Middle frontal gyrus (tissue), 1 donor: ENCODE data around the gene TAF1B.
"Not testable (repeated sequence)": the region's sequence is repeated elsewhere in the genome, so short reads cannot be mapped to it uniquely, and the experiment has no call there.

Source experiments
- DNase-seq: peaks from one replicate; pipeline ENCODE4 v3.0.0-alpha.2; 2015; ENCODE audit warnings: low spot score; ENCODE audit errors: extremely low spot score

The TAF1B gene

DNA sequence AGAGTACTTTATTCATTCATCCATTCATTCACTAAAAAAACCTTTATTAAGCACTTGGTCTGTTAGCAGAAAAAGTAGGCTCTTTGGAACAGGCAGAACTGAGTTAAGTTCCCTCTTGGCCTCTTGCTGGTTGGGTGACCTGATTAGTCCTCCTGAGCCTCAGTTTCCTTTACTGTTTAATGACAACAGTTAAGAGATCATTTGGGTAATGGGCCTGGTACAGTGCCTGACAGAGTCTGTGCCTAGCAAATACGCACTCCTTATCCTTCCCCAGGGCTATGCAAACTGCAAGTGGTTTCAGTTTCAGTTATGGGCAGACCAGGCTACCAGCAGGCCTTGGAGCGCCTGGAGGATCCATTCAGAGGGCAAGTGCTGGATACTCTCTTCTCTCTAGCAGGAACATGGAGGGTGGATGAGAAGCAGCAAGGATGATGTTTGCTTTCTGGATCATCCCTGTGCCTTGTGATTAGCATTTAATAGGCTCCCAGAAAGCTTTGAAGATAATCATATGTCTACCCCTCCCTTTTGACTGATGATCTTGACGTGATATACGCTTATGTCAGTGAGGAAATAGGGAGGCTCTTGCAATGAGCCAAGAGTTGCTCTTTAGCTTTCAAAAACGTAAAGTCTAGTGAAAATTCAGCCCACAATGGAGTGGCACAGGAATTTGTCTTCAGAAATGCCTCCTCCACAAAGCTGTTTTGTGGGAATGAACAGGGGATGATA is 12.4 kb upstream of the TAF1B start:
- DNase-seq = no peak

- DNase-seq = no peak
Observed at GRCh38 chr2:9831670-9832069, 11.6 kb upstream of the TAF1B start.

DNA sequence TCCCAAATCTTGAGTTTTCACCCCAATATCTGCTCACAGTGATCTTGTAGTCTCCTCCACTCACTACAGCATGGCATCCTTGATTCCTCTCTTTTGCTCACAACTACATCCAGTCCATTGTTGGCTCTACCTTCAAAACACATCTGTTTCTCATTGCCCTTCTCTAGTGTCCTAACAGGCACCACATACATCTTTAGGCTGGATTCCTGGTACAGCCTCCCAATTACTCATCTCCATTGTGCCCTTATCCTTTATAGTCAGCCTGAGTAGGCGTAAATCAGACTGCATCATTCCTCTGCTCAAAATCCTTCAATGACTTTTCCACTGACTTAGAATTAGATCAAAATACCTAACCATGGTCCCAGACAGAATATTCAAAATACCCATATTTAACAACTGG is 10.7 kb upstream of the TAF1B start:
- DNase-seq = no peak

GRCh38 chr2:9835068-9835467 is 8.2 kb upstream of the TAF1B start:
- not testable (repeated sequence) for DNase-seq

- DNase-seq = no peak
Observed at GRCh38 chr2:9836074-9836473, 7.2 kb upstream of the TAF1B start.

- DNase-seq = no peak
Observed at GRCh38 chr2:9836517-9836916, 6.8 kb upstream of the TAF1B start.

DNA sequence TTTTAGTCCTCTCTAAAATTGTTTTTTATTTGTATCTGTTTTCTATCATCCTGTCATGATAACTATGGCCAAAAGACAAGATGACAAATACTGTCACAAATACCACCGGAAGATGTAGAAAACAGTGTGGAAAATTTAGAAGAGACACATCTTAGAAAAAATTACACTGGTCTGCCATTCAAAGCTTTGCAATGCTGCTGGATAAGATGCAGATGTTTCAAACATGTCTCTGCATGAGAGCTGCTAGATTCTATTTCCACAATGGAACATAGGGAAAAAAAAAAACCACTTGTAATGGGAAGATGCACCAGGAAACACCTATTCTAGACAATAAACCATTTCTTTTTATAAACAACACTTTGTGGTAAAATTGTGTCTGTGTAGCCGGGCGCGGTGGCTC is 5.8 kb upstream of the TAF1B start:
- no peak for DNase-seq

DNA sequence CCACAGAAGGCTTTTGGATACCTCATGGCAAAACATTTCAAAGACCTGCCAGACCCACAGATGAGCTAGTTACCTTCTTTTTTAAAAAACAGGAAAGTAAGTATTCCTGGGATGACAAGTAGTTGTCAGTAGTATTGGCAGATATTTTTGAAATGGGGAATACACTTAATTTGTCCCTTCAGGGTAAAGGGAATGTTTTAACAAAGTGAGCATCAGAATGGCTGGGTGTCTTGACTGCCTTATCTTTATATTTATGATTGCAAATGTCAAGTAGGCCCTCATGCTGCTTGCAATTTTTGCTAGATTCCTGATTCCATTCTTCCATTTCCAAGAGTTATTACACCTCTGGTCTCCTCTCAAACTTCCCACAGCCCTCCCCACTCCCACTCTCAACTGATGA is 4.9 kb upstream of the TAF1B start:
- no peak for DNase-seq

DNA sequence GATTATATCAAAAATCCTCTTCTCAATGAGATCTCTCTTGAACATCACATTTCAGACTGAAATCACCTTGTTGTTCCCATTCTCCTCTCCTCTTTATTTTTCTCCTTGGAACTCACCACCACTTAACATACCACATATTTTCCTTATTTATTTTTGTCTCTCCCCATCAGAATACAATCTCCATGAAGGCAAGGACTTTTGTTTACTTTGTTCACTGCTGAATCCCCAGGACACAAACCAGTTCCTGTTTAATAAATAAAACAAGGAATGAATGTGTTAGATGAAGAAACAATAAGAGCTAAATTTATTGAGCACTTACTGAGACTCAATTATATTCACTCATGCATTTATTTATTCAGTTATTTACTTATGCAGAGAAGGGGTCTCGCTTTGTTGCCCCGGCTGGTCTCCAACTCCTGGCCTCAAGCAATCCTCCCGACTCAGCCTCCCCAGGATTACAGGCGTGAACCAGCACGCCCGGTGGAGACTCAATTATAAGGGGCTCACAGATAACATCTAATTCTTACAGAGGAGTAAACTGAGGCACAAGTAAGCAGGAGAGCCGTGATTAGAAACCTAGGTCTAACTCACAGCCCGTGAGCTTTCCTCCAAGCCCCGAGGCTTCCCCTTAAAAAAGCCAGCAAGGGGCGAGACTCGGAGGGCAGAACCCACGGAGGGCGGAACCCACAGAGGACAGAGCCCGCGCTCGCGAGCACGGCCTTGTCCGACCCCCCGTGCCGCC is 616 bp upstream of the TAF1B start:
- DNase-seq = no peak

- no peak for DNase-seq
Observed at GRCh38 chr2:9844036-9844483, 786 bp downstream of the TAF1B start.

DNA sequence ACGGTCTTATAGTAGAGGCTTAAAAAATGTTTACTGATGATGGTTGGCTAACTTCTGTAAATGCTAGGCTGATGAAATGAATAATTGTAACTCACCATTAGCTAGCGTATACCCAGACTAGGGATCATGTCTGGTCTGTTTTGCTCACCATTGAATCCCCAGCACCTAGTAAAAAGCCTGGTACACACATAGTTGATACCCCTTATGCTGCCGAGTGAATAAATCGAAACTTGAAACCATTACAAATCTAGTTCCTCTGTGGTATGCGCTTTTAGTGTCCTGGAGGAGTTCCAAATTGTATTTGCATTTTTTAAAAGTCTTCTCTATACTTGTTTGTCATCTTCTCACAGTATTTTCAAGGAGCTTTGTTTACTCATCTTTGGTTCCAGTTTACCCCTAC is 1.3 kb downstream of the TAF1B start:
- DNase-seq = no peak

DNA sequence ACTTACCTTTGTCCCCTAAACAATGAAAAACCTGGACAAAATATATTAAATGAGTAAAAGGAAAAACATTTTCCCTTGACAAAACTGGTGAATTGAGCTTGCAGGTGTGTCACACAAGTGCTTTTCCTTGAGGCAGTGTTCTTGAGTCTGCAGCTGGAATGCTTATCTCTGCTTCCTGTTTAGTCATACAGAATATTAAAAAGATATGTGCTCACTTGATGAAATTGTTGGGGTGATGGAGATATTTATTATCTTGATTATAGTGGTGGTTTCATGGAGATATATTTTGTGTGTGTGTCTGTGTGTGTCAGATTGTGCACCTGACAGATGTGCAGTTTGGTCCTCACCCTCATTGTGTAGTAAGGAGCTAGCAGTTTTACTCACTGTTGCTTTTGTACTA is 3.3 kb downstream of the TAF1B start:
- DNase-seq = no peak

- DNase-seq = no peak
Observed at GRCh38 chr2:9847140-9847539, 3.9 kb downstream of the TAF1B start.

DNA sequence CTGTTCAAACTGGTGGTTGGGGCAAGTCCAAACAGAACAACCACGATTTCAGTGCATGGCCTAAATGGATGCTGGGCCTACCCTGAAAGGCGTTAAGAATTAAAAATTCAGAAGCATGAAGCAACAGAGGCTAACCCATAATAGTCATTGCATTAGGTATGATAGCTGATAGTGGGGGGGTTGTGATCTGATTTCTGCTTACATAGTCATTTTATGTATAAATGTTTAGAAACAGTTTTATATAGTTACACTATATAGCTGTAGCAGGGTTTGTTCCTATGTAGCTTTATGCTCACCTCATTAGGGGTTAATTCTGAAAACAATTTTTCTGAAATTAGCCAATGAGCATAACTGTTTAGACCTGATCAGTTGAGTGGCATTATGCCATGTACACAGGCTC is 9.6 kb downstream of the TAF1B start:
- no peak for DNase-seq

- DNase-seq = no peak
Observed at GRCh38 chr2:9857814-9858729, 14.8 kb downstream of the TAF1B start.

- DNase-seq = no peak
Observed at GRCh38 chr2:9858730-9859068, 15.4 kb downstream of the TAF1B start.

- not testable (repeated sequence) for DNase-seq
Observed at GRCh38 chr2:9860922-9861580, 17.8 kb downstream of the TAF1B start.

- DNase-seq = no peak
Observed at GRCh38 chr2:9867881-9868280, 24.6 kb downstream of the TAF1B start.

- DNase-seq = no peak
Observed at GRCh38 chr2:9873337-9873736, 30.1 kb downstream of the TAF1B start.

DNA sequence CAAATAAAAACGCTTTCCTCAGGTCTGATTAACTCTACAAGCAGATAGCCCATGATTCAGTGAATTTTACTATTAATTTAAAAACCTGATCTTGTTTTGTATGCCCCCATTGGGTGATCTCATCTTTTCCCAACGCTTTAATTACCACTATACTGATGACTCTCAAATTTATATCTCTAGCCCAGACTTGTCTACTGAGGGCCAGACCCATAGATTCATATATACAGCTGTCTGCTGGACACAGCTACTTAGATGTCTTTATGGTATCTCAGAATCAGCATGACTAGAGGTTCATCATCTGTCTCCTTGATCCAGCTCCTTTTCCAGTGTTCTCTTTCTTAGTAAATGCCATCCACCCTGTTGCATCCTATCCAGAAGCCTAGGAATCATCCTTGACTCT is 33.8 kb downstream of the TAF1B start:
- DNase-seq = no peak

- DNase-seq = no peak
Observed at GRCh38 chr2:9877726-9878125, 34.5 kb downstream of the TAF1B start.
